Pancreas (tissue), 10 donors: ENCODE results near the gene DLST. TPM values are rescaled to one million over a fixed set of nuclear protein-coding genes. Genes with fewer than 3 reads are reported as not detected.

Experiments used
- ATAC-seq, 4 donors: fragments of 200-7000 bp; cut with Tn5 transposase; one replicate each; pipeline versions ENCODE4 v1.8.0 to v1.9.1; 2020; ENCODE audit warnings: mild to moderate bottlenecking in 4 of 4, moderate library complexity in 4 of 4
- DNase-seq, 6 donors: peaks; one replicate each; pipeline ENCODE4 v3.0.0-alpha.2; 2020
- FAIRE-seq: peaks from 2 replicates; lab custom pipeline; 2012; peaks lifted over from hg19 to GRCh38; lab: Jason Lieb, UNC
- H3K27ac ChIP-seq, 4 donors: fragments of 200-600 bp; sonication (generic); 1 replicate in 3 of 4; 2 replicates in 1 of 4; pipeline versions ENCODE4 v1.5.0 to v1.8.0; 2020
- H3K27me3 ChIP-seq, 4 donors: fragments of 200-600 bp; one replicate each; pipeline ENCODE4 v1.8.0; 2021
- H3K36me3 ChIP-seq, 3 donors: fragments of 200-600 bp; sonication (generic) in 1 of 3; one replicate each; pipeline versions ENCODE4 v1.5.0 to v1.8.0; 2020 to 2021
- H3K4me1 ChIP-seq, 3 donors: fragments of 200-600 bp; one replicate each; pipeline ENCODE4 v1.8.0; 2021
- H3K4me3 ChIP-seq, 4 donors: fragments of 200-600 bp; sonication (generic) in 2 of 4; one replicate each; pipeline versions ENCODE4 v1.5.0 to v1.8.0; 2020 to 2021
- H3K9me3 ChIP-seq, 4 donors: fragments of 200-600 bp; one replicate each; pipeline ENCODE4 v1.8.0; 2021
- WGBS, 2 donors: extraction: QIAGEN DNeasy Blood & Tissue Kit; methylation state at CpG; one replicate each; pipeline ENCODE4 v1.1.7; 2013; 5-methylcytosine and 5-hydroxymethylcytosine counted together
- intact Hi-C, 3 donors: fragments of 100-400 bp; cut with DNase I; formaldehyde crosslinking; loops; one replicate each; pipeline versions ENCODE4 v1.11.1 to v1.14.2; 2022
- polyA plus RNA-seq, 2 donors: library from polyadenylated mRNA; stranded (reverse); fragments of 200-250 nt; gene quantifications; one replicate each; pipeline ENCODE4 v1.2.3, GENCODE V29; 2013
- total RNA-seq, 6 donors: library from RNA; stranded (reverse); fragmentation: NEBNext Ultra II Directional in 4 of 6; extraction: Animal tissue kit (Norgen Biotek cat#: 25700) in 4 of 6; gene quantifications; one replicate each; pipeline versions ENCODE4 v1.2.1 to v1.2.4, GENCODE V29; 2021 to 2023
- TF ChIP-seq, protein P1 (sequence below), 4 donors: fragments of 200-600 bp; sonication (generic) in 3 of 4; IDR thresholded peaks; one replicate each; pipeline versions ENCODE4 v1.5.0 to v1.8.0; 2021; ENCODE audit warnings: antibody characterized with exemption in 4 of 4
- donor health status: healthy with polysubstance abuse.
- donor health status: DM: no; HTN: no; CAD: no; lungs with moderate emphysema.
- donor health status: DM: no; HTN: no; CAD: no.
- donor health status: control.
- donor health status: control.
- donor health status: Bipolar disorder and iron deficiency.
- donor health status: DM: yes; HTN: yes; CAD: no.
- donor health status: DM: no; HTN: no; CAD: no.
- donor health status: DM: no; HTN: no; CAD: no.
- donor health status: DM: yes; HTN: yes; CAD: no.

Gene DLST
- total and polyA plus RNA-seq, 8 donors = 22.8 to 46.0 (median 38.6) TPM

DNA sequence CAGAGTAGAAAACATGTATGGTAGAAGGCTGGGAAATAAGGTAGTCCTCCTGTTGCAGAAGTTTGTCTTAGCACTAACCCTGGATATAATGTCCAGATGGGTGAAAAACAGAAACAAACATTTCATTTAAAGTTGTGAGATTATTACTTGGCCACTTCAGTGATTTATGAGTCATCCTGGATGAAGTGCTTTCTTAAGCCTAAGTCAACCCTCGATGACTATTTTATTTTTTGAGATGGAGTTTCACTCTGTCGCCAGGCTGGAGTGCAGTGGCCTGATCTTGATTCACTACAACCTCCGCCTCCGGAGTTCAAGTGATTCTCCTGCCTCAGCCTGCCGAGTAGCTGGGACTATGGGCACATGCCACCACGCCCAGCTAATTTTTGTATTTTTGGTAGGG, 10.2 kb downstream of the DLST start:
- no peak overlapping the region for H3K27ac ChIP-seq
- TF ChIP-seq, protein P1, sequence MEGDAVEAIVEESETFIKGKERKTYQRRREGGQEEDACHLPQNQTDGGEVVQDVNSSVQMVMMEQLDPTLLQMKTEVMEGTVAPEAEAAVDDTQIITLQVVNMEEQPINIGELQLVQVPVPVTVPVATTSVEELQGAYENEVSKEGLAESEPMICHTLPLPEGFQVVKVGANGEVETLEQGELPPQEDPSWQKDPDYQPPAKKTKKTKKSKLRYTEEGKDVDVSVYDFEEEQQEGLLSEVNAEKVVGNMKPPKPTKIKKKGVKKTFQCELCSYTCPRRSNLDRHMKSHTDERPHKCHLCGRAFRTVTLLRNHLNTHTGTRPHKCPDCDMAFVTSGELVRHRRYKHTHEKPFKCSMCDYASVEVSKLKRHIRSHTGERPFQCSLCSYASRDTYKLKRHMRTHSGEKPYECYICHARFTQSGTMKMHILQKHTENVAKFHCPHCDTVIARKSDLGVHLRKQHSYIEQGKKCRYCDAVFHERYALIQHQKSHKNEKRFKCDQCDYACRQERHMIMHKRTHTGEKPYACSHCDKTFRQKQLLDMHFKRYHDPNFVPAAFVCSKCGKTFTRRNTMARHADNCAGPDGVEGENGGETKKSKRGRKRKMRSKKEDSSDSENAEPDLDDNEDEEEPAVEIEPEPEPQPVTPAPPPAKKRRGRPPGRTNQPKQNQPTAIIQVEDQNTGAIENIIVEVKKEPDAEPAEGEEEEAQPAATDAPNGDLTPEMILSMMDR (IDR thresholded peaks at IDR 0.05) = no peak
- H3K27me3 ChIP-seq = no peaks in the 10 kb centered on the region
- no peak for DNase-seq
- intact Hi-C loops = no loop called here
- H3K36me3 ChIP-seq = peaks cover 6 to 66% (median 31%) of the 10 kb centered on the region in 3 donors
- no peak for FAIRE-seq
- H3K4me1 ChIP-seq = peaks cover 0 to 3% (median 0%) of the 10 kb centered on the region in 3 donors
- no peaks in the 10 kb centered on the region for H3K9me3 ChIP-seq
- no peak for ATAC-seq
- no peak overlapping the region for H3K4me3 ChIP-seq
- 86 to 94% methylated on average over 6 of the region's 6 CpGs for WGBS, 2 donors

DNA sequence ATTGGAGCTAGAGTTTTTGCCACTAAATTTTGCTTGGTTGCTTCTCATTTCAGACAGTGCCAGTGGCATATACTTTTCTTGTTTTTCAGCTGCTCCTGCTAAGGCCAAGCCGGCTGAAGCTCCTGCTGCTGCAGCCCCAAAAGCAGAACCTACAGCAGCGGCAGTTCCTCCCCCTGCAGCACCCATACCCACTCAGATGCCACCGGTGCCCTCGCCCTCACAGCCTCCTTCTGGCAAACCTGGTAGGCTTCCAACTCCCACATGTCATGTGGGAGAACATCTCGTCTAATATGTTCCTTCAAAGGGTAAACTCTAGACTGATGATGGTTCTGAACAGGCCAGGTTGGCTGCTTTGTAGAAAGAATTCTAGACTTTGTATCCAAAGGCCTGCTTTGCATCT, 11.0 kb downstream of the DLST start:
- peaks cover 8 to 75% (median 31%) of the 10 kb centered on the region in 3 donors for H3K36me3 ChIP-seq
- H3K4me1 ChIP-seq = peaks cover 0 to 3% (median 0%) of the 10 kb centered on the region in 3 donors
- WGBS, 2 donors = 82 to 83% methylated on average over 5 of the region's 5 CpGs
- FAIRE-seq (no peak), DNase-seq (no peak), ATAC-seq (peak in 1 of 4 donors; percentile 44)
- no peak overlapping the region for H3K4me3 ChIP-seq
- intact Hi-C loops = no loop called here
- H3K27ac ChIP-seq = no peak overlapping the region
- TF ChIP-seq, protein P1 (IDR thresholded peaks at IDR 0.05) = no peak
- H3K27me3 ChIP-seq = no peaks in the 10 kb centered on the region
- H3K9me3 ChIP-seq = no peaks in the 10 kb centered on the region

DNA sequence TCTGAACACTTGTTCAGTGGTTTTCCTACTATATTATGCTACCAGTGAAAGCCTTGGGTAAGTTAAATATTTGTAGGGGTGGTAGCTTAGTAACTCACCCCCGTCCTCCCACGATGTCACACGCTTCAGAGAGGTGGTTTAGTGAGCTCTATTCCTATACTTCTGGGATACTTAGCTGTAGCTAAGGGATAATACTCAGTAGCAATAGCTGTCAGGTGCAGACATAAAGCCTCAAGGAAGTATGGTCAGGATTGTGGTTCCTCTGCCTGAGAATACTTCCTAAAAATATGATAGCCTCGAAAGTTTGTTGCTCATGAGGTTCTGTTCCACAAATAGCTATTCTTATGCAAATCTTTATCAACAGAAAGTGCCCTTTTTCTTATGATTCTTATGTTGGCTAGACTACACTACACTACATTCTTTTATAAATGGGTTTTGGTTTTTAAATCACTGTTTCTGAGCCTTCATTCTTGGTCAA, 11.9 kb downstream of the DLST start:
- WGBS, 2 donors = 78 to 92% methylated on average over 4 of the region's 4 CpGs
- Histone ChIP-seq H3K27me3 (no peaks in the 10 kb centered on the region), H3K27ac (no peak overlapping the region), H3K9me3 (no peaks in the 10 kb centered on the region), H3K4me1 (no peaks in the 10 kb centered on the region), H3K4me3 (no peak overlapping the region), H3K36me3 (peaks cover 8 to 84% (median 34%) of the 10 kb centered on the region in 3 donors)
- no peak for FAIRE-seq
- ATAC-seq = peak in 1 of 4 donors; percentile 52
- TF ChIP-seq, protein P1 (IDR thresholded peaks at IDR 0.05) = no peak
- intact Hi-C loops = no loop called here
- no peak for DNase-seq

DNA sequence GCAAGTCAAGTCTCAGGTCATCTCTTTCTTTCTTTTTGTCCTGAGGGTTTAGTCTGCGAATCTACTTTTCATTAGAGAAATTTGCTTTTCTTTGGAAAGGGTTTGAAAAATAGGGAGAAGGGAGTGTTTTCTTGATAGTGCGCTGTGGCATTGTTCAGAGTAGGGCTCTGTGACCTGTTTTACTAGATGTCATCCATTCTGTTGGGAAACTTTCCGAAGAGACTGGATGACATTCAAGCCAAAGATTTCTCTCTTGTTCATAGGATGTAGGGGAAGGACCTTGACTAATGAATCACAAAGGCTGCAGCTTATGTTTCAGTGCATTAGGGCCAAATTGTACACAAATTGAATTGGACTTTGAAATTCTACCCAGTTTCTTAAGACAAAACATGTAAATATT, 14.7 kb downstream of the DLST start:
- Histone ChIP-seq H3K4me3 (no peak overlapping the region), H3K27ac (no peak overlapping the region), H3K36me3 (peaks cover 8 to 97% (median 53%) of the 10 kb centered on the region in 3 donors), H3K27me3 (no peaks in the 10 kb centered on the region), H3K9me3 (no peaks in the 10 kb centered on the region), H3K4me1 (no peaks in the 10 kb centered on the region)
- DNase-seq (no peak), FAIRE-seq (no peak), ATAC-seq (no peak)
- TF ChIP-seq, protein P1 (IDR thresholded peaks at IDR 0.05) = no peak
- intact Hi-C loops = no loop called here
- WGBS, 2 donors = 96 to 98% methylated on average over 3 of the region's 3 CpGs

DNA sequence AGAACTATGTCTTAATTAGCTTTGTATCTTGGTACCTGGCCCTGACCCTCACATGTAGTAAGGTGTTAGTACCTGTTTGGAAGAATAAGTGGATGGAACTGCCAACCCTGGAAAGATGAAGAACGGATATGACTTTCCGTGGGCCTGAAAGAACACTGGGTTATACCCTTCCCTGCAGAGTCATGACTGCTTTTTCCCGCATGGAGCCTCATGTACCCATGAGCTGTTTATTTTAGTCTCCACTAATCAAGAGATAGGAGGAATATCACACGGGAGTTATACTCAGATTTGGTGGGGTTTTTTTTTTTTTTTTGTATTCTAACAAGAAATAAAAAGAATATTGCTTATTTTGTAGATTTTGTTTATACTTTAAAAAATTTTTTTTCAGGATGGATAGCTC, 15.9 kb downstream of the DLST start:
- Histone ChIP-seq H3K27ac (no peak overlapping the region), H3K4me1 (no peaks in the 10 kb centered on the region), H3K4me3 (no peak overlapping the region), H3K27me3 (no peaks in the 10 kb centered on the region), H3K36me3 (peaks cover 8 to 97% (median 49%) of the 10 kb centered on the region in 3 donors), H3K9me3 (no peaks in the 10 kb centered on the region)
- TF ChIP-seq, protein P1 (IDR thresholded peaks at IDR 0.05) = no peak
- FAIRE-seq = no peak
- intact Hi-C loops = no loop called here
- no peak for ATAC-seq
- WGBS, 2 donors = 71 to 77% methylated on average over 4 of the region's 4 CpGs
- no peak for DNase-seq
